ENCODE results near the gene ANAPC5.
"Not testable (repeated sequence)": the region's sequence is repeated elsewhere in the genome, so short reads cannot be mapped to it uniquely, and the experiment has no call there.

ANAPC5 gene

GRCh38 chr12:121283841-121284240 is 68.4 kb downstream of the ANAPC5 start:
- DNase-seq = no peak

GRCh38 chr12:121283388-121283787 is 68.8 kb downstream of the ANAPC5 start:
- no peak for DNase-seq

GRCh38 chr12:121282910-121283309 is 69.3 kb downstream of the ANAPC5 start:
- DNase-seq = not testable (repeated sequence)

DNA sequence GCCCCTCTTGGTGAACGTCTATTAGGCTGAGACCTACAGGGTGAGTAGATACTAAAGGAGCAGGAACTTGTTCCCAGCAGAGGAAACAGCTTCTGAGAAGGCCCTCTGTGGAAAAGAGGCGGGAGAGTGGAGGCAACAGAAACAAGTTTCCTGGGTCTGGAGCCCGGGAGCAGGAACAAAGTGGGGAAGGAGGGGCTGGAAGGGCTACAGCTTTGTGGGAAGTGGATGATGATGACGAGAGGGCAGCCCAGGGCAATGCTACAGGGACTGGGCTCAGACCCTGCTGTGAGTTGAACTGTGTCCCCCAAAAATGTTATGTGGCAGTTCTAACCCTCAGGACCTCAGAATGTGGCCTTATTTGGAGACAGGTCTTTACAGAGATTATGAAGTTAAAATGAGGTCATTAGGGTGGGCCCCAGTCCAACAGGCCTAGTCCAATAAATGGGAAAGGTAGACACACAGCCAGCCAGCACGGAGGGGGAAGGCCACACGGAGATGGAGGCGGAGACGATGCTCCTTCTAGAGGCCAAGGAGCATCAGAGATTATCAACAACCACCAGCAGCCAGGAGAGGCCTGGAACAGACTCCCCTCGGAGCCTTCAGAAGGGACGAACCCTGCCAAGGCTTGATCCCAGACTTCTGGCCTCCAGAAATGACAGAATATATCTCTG is 70.0 kb downstream of the ANAPC5 start:
- DNase-seq = no peak

DNA sequence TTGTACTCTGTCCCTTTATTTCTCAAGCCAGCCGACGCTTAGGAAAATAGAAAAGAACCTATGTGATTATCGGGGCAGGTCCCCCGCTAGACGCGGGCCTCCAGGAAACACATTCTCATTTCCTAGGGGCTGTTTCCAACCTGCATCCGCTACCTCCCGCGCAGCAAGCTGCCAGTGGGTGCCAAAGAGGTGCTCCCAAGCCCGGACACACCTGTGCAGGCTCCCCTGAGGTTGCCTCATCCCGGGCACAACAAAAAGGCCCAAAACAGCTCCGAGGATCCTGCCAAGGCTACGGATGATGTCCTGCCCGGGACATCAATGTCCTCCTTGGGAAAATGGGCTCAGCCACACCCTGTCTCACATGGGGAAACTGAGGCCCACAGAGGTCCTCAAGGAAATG is 71.1 kb downstream of the ANAPC5 start:
- not testable (repeated sequence) for DNase-seq

- DNase-seq = not testable (repeated sequence)
Observed at GRCh38 chr12:121280531-121280930, 71.7 kb downstream of the ANAPC5 start.

DNA sequence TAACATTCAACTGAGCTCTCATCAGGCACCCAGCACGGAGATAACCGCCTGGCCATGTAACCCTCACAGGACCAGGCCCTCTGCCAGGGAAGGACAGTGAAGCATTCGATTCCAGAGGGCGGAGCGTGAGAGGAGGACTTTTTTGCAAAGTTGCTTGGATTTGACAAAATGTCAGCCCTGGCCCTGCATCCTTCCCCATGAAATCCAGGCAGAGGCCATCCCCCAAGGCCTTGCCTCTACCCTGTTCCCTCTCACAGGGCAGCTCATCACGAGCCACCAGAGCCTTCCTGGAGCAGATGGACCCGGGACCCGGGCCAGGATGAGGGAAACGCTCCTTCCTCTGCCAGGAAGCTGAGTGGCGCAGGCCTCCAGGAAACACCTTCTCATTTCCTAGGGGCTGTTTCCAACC is 72.7 kb downstream of the ANAPC5 start:
- DNase-seq = no peak

GRCh38 chr12:121279071-121279375 is 73.2 kb downstream of the ANAPC5 start:
- peak in 1 of 2 donors; percentile 23 for DNase-seq

GRCh38 chr12:121278169-121279070 is 73.8 kb downstream of the ANAPC5 start:
- peak; percentile 92 to 96 for DNase-seq

DNA sequence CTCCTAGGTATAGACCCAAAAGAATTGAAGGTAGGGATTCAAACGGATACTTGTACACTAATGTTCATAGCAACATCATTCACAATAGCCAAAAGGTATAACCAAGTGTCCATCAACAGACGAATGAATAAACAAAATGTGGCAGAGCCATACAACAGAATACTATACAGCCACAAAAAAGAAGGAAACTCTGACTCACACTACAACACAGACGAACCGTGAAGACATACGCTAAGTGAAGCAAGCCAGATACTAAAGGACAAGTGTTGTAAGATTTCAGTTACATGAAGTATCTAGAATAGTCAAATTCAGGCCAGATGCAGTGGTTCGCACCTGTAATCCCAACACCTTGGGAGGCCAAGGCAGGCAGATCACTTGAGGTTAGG is 74.8 kb downstream of the ANAPC5 start:
- peak; percentile 53 to 69 for DNase-seq

DNA sequence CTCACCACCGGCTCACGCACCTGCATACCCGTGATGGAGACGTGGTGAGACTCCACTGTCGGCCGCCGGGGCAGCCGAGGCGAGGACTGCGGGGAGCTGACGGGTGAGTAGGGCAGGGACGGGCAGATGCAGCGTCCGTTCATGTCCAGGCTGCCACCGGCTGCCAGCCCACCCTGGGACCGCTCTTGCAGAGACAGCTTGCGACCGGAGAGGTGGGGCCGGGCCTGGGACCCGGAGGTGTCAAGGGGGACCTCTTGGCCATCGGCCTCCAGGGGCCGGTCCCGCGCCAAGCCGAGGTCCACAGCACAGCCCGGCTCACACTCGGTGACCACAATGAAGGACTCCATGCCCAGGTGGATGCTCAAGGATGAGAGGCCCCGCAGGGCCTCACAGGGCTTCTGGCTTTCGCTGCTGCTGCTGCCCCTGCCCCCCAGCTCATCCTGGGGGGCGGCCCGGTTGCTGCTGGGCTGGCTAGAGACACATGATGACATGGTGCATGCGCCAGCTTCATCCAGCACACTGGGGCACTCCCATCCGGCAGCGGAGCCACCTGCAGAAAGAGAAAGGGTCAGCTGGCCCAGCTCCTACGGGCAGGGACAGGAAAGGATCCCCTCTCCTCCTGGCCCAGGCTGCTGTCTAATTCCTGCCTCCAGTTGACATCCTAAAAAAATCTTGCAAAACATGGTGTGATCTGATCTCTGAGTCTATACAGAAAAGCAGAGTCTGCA is 78.0 kb downstream of the ANAPC5 start:
- DNase-seq = no peak

- DNase-seq = no peak
Observed at GRCh38 chr12:121273364-121273896, 78.8 kb downstream of the ANAPC5 start.

GRCh38 chr12:121267822-121268221 is 84.4 kb downstream of the ANAPC5 start:
- DNase-seq = no peak

DNA sequence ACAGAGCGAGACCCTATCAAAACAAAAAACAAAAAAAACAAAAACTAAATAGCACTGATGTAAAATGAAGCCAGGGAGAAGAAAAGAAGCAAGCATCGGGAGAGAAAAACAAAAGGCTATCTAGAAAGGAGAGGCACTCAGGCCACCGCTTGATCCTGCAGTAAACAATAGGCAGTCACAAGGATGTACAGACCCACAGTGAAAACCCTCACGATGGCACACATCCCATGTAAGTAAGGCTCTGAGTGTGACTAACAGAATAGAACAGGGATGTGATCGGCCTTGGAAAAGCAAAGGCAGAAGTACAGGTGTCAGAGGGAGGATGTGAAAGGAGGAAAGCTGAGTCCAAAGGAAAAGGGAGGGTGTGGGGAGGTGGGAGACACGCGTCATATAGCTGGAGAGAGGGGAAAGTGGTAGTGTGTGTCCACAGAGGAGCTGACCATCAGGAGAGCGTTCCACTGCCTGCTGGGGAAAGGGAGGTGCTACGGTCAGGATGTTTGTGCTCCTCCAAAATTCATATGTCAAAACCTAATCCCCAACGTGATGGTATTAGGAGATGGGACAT is 87.2 kb downstream of the ANAPC5 start:
- DNase-seq = no peak

GRCh38 chr12:121264135-121264534 is 88.1 kb downstream of the ANAPC5 start:
- DNase-seq = no peak

GRCh38 chr12:121263206-121263935 is 88.8 kb downstream of the ANAPC5 start:
- DNase-seq = no peak

DNA sequence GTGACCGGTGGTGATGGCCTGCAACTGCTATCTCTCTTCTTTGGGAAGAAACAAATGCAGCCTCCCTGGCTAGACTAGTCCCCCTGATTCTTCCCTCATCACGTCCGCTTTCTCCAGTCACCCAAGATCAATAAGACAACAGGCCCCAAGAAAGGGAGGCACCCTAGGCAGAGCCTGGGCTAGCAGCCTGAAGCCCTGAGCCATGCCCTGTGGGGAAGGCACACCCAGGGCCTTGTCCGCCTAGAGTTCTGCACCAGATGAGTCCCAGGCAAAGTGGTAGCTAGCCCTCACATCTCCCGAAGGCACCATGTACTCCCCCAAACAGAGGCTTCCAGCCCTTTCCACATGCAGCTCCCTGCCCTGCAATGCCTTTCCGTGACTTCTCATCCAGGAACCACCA is 90.8 kb downstream of the ANAPC5 start:
- no peak for DNase-seq

DNA sequence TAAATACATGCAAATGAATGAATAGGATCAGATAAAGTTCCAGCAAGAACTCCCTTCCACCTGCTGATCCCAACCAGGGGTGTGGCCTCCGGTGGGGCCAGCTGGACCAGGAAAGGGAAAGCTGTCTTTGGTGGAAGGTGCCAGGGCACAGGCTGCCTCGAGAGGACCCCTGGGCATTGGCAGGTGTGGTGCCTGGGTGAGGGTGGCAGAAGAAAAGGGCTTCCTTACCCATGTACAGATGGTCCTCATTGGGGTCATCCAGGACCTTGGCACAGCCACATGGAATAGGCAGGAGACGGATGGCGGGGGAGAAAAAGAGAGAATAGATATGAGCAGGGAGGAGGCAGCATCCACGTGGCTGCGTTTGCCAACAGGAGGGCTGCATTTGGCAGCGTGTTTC is 92.1 kb downstream of the ANAPC5 start:
- no peak for DNase-seq

DNA sequence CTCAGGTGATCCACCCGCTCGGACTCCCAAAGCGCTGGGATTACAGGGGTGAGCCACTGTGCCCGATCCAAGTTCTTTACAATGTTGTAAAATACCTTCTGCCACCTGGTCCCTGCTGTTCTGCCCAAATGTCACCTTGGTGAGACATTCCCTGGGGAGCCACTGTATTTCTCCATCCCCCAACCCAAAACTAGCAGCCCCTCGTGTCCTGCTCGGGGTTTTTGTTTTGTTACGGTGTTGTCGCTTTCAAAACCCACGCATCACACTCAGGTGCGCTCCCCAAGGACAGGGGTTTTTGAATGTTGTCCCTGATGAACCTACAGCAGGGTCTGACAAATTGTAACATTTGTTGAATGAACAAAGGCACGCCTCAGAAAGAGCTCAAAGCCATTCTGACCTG is 93.1 kb downstream of the ANAPC5 start:
- no peak for DNase-seq

Data from inflammatory macrophage treated with lipopolysaccharide for 1 hour (primary cell).